GM13977 (cell line): ENCODE results near the gene SPHK1.
A peak's percentile ranks its signal among the peaks of the same experiment; 100 is the strongest.

Experiments
- DNase-seq: peaks from one replicate; pipeline ENCODE4 v3.0.0; 2012; ENCODE audit warnings: low spot score
- CTCF ChIP-seq: IDR thresholded peaks from 2 replicates; pipeline ENCODE4 v1.5.1; 2012; ENCODE audit warnings: mild to moderate bottlenecking, control low read depth; ENCODE audit not compliant: insufficient read depth; ENCODE audit errors: extremely low read depth, missing control alignments
- in situ Hi-C: fragments of 300-500 bp; cut with MboI; formaldehyde crosslinking; loops from one replicate; pipeline ENCODE4 v1.12.0; 2022; ENCODE audit warnings: low sequenced_read_pairs, low pct_unique_long_range_greater_than_20kb, mixed read lengths, inconsistent platforms; ENCODE audit not compliant: unreplicated experiment

Gene SPHK1

DNA sequence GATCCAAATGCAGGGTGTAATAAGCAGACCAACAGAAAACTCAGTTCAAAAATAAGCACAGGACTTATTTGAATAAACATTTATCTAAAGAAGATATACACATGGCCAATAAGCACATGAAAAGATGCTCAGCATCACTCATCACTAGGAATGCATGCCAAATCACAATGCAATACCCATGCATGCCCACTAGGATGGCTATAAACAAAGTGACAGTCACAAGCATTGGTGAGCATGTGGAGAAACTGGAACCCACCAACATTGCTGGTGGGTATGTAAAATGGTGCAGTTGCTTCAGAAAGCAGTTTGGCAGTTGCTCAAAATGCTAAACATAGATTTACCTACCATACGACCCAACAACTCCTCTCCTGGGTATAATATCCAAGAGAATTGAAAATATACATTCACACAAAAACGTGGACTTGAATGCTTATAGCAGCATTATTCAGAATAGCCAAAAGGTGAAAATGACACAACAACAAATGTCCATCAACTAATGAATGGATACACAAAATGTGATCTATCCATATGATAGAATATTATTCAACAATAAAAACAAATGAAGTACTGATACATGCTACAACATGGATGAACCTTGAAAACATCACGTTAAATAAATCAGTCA lies 48.4 kb downstream of the SPHK1 start:
- no peak for DNase-seq
- in situ Hi-C loops: no loop called here
- TF ChIP-seq CTCF: peak; percentile 30

GRCh38 chr17:76433693-76434092 lies 49.3 kb downstream of the SPHK1 start:
- no peak for DNase-seq
- in situ Hi-C loops: no loop called here
- TF ChIP-seq CTCF: no peak

DNA sequence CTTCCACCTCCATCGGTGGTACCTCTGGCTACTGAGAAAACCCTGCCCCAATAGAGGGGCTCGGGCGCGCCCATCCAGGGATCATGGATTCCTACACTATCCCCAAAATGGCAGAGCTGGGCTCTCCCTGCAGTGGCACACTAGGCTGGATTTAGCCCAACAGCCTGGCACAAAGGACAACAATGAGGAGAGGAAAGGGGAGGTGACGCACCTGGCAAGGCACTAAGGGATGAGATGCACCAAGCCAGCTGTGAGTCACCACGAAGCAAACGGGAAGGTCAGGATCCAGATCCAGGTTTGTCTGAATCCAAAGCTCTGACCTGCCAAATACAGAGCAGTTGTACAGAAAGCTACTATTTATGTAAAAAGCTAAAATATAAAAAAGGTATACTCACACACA lies 50.5 kb downstream of the SPHK1 start:
- TF ChIP-seq CTCF: no peak
- DNase-seq: no peak
- in situ Hi-C loops: no loop called here

DNA sequence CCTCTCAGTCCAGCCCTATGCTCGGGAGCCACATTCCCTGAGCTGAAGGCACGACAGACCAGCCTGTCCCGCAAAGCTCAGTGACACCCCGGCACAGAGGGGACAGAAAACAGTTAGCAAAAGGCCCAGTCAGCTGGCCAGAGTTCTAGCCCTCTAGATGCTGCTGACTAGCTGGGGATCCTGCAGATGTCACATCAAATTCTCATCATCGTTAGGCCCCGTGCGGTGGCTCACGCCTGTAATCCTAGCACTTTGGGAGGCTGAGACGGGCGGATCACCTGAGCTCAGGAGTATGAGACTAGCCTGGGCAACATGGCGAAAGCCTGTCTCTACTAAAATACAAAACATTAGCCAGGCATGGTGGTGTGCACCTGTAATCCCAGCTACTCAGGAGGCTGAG lies 51.3 kb downstream of the SPHK1 start:
- in situ Hi-C loops: no loop called here
- no peak for DNase-seq
- TF ChIP-seq CTCF: no peak
